ENCODE results near the gene PRRC2C.

DNA sequence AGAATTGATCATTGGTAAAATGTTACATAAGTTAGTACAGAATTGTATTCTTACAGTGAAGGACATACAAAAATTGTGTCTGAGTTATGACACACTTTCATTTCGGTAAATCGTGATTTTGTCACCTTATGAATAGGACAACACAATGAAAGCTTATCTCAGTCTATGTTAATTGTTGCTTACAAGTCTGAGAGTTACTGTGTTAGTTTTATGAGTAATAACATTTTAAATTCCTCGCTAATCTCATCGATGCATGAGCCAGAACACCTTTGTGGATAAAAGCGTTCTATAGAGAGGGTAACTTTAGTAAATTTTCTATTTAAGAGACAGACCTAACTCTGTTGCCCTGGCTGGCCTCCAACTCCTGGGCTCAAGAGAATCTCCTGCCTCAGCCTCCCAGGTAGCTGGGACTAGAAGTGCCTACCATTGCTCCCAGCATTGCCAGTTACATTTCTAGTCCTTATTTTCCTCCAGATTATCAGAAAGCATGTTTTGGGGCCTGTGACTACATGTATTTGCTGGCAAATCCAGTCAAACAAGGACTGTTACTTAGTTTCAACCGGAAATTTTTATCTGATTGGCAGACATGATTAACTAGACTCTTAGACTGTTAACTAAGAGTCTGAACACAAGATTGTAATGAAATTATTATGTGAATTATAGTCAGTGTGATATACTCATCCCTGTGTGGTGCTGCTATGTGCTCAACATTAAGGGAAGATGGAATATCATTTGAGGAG, 3.0 kb downstream of the PRRC2C start:
- TF ChIP-seq ZFP36 (IDR thresholded peaks at IDR 0.05; ENCODE audit: borderline replicate concordance, partially characterized antibody) (no peak), CTCF (IDR thresholded peaks at IDR 0.05) (no peak), FOSL2 (IDR thresholded peaks at IDR 0.05) (no peak), FOSL2 (CRISPR knock-in tag; IDR thresholded peaks at IDR 0.05) (no peak), RNF2 (IDR thresholded peaks at IDR 0.05; ENCODE audit: borderline replicate concordance, low read depth) (no peak), BHLHE40 (IDR thresholded peaks at IDR 0.05; ENCODE audit: low read depth, low read length) (no peak), CBX2 (IDR thresholded peaks at IDR 0.05; ENCODE audit: borderline replicate concordance, low read depth) (no peak), EP300 (IDR thresholded peaks at IDR 0.05) (no peak), RAD21 (conservative IDR thresholded peaks at IDR 0.05 in 1 of 2, IDR thresholded peaks at IDR 0.05 in 1 of 2) (no peak), E2F6 (IDR thresholded peaks at IDR 0.05; ENCODE audit: borderline replicate concordance, low read depth) (no peak)
- TF ChIP-seq, protein P1, sequence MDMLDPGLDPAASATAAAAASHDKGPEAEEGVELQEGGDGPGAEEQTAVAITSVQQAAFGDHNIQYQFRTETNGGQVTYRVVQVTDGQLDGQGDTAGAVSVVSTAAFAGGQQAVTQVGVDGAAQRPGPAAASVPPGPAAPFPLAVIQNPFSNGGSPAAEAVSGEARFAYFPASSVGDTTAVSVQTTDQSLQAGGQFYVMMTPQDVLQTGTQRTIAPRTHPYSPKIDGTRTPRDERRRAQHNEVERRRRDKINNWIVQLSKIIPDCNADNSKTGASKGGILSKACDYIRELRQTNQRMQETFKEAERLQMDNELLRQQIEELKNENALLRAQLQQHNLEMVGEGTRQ (IDR thresholded peaks at IDR 0.05) = no peak
- TF ChIP-seq, protein P2, sequence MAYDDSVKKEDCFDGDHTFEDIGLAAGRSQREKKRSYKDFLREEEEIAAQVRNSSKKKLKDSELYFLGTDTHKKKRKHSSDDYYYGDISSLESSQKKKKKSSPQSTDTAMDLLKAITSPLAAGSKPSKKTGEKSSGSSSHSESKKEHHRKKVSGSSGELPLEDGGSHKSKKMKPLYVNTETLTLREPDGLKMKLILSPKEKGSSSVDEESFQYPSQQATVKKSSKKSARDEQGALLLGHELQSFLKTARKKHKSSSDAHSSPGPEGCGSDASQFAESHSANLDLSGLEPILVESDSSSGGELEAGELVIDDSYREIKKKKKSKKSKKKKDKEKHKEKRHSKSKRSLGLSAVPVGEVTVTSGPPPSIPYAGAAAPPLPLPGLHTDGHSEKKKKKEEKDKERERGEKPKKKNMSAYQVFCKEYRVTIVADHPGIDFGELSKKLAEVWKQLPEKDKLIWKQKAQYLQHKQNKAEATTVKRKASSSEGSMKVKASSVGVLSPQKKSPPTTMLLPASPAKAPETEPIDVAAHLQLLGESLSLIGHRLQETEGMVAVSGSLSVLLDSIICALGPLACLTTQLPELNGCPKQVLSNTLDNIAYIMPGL (CRISPR knock-in tag; IDR thresholded peaks at IDR 0.05; ENCODE audit: borderline replicate concordance) = no peak

Data from A549 (cell line).